HG03342 (cell line): ENCODE data around the gene MDM1.

ENCODE experiments used
- ATAC-seq: cut with Tn5 transposase; IDR thresholded peaks from one replicate; pipeline ENCODE4 v1.9.1; 2021; ENCODE audit warnings: mild to moderate bottlenecking, moderate library complexity; ENCODE audit not compliant: unreplicated experiment

Gene MDM1

GRCh38 chr12:68356986-68357385 lies 24.8 kb upstream of the MDM1 start:
- ATAC-seq = no peak

DNA sequence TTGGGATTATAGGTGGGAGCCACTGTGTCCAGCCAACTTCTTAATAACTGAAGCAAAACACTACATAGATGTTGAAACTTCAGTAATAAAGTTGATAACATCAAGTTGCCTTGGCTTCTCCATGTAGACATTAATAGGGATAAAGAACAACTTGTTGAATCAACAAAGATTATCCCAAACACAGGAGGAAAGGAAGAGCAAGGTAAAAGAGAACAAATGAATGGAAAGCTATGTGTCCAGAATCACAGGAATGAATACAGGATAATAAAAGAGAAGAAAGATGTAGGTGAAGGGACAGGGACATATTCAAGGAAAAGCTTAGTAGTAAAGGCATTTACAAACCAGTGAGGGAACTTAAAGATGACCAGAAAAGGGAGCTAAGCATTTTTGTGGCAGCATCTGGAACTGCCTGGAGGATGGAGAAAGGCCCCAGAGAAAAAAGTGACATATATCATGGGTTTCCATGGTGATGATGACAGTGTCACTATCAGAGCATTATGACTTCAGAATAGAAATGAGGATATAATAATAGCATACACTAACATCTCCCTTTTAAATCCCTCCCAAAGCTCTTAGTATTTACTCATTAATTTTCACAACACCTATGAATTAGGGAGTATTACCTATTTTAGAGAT lies 24.0 kb upstream of the MDM1 start:
- ATAC-seq = no peak

DNA sequence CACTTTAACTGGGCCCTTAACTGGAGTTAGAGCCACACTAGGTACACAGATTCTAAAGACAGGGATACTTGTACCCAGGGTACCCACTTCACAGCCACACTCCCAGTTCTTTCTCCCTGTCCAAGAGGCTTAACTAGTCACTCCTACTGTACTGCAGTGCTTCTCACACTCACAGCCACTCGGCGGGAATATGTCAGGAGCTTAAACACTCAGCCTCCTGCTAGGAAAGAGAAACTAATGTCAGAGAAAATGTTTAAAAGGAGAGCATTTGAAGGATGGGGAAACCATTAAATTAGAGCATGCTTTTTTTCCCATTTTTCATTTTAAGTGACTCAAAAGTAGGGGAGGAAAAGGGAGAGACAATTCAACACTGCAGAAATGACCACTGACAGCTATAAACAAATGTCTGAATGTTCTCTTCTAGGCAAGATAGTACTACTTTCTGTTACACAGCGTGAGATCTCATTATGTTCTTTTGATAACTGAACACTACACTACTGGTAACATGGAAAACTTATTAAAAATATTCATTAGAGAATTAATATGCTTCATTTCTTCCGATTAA lies 22.9 kb upstream of the MDM1 start:
- ATAC-seq = no peak

DNA sequence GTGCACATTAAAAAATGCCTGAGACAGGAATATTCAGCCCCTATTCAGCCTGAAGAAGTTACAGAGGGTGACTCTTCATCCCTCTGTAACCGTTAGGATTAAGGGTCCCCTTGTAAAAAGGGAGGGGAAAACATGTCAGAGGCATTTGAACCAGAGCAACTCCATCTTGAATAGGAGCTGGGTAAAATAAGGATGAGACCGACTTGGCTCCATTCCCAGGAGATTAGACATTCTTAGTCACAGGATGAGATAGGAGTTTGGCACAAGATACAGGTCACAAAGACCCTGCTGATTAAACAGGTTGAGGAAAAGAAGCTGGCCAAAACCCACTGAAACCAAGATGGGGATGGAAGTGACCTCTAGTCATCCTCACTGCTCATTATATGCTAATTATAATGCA lies 19.9 kb upstream of the MDM1 start:
- no peak for ATAC-seq

DNA sequence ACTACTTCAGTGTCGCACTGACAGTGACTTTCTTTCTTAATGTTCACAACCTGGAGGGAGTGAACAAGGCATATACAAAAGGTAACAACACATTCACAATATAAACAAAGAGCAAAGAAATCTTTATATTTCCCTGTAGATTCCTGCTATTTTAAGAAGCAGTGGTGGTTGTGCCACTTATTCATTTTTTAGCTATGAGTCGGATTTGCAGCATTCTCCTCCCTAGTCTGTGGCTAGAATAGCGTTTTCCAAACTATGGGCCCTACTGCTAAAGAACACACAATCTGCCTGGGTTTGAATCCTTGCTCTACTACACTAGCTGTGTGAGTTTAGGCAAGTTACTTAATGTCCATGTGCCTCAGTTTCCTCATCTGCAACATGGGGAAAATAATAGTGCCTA lies 18.6 kb upstream of the MDM1 start:
- ATAC-seq = no peak

GRCh38 chr12:68349921-68350606 lies 17.9 kb upstream of the MDM1 start:
- no peak for ATAC-seq

GRCh38 chr12:68349220-68349621 lies 17.1 kb upstream of the MDM1 start:
- no peak for ATAC-seq

- no peak for ATAC-seq
Observed at GRCh38 chr12:68348419-68348818, 16.3 kb upstream of the MDM1 start.

GRCh38 chr12:68345763-68346162 lies 13.6 kb upstream of the MDM1 start:
- no peak for ATAC-seq

DNA sequence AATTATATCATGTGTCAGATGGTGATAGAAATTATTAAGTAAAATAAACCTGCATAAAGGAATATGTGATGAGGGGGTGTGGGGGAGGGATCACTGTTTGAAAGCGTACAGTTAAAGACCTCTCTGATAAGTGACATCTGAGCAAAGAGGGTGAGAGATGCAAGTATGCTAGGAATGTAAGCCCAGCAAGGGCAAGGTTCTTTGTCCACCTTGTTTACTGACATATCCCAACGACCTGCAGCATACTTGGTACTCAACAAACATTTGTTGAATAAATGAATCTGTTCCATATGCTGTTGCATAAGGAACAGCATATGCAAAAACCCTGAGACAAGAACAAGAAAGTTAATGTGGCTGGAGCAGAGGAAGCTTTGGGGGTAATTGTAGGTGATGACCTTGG lies 12.0 kb upstream of the MDM1 start:
- ATAC-seq = no peak

GRCh38 chr12:68342966-68343365 lies 10.8 kb upstream of the MDM1 start:
- ATAC-seq = no peak

- ATAC-seq = no peak
Observed at GRCh38 chr12:68341822-68342221, 9.7 kb upstream of the MDM1 start.

DNA sequence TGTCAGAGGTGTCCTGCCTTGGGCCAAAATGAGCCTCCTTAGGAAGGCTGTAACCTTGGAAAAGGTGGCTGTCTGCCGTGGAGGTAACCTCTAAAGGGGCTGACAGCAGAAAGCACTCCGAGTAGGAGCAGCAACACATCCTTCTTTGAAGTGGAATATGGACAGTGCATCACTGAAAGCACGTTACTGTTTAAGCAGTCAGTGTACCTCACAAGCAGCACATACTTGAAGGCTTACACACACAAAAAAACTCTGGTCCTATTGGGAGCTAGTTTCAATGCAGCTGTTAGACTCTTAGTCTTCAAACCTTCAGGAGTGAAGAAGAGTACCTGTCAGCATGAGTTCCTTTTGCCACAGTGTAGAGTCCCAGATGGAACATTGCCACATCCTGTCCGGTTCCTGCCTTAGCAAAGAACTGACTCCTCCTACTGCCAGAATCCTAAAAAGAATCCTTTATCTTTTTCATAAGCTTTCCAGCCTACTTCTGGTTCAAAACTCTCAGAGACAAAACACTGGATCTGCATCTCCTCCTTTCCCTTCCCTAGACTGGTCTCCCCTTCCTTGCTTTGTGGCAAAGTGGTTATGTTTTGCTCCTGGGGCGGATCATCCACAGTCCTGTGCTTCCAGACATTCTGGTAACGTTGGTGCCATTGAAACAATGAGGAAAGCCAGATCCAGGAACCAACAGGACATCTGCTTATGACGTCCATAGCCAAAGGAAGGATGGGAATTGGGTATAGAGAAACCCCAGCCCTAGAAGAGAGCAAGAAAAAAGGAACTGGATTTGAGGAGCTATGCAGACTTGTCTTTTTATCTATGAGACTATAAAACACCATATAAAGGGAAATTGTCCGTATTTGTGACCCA lies 8.5 kb upstream of the MDM1 start:
- ATAC-seq = no peak

DNA sequence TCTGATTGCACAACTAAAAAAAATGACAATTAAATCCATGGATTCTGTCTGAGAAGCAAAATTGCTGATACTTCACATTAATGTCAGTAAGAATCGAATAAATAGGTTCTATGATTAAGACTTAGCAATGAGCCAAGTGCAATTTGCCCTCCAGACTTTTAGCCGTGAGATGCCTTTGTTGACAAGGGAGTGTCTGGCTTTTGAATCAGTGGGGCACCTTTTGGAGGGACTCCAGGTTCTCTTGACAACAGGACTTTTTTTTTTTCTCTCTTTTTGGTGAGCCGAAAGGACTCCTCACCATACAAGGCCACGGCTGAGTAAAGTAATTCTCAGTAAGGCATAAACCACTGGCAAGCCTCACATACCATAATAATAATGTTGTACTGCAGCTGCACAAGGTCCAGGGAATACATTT lies 4.7 kb upstream of the MDM1 start:
- ATAC-seq = no peak

DNA sequence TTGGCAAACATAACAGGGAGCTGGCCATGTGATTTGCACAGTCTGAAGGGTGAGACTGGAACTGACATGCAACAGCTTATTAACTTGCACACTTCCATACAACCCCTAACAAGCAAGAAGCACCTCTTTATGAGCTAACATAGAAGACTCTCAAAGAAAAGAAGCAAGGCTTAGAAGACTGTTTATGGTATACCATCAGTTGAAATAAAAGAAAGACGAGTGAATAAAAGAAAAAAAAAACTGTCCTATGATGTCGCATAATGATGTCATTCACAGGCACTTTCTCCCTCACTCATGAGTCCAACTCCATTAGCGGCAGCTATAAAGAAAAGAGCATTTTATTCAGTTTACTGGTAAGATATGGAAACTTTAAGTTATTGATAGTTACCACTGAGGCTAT lies 3.3 kb upstream of the MDM1 start:
- no peak for ATAC-seq

DNA sequence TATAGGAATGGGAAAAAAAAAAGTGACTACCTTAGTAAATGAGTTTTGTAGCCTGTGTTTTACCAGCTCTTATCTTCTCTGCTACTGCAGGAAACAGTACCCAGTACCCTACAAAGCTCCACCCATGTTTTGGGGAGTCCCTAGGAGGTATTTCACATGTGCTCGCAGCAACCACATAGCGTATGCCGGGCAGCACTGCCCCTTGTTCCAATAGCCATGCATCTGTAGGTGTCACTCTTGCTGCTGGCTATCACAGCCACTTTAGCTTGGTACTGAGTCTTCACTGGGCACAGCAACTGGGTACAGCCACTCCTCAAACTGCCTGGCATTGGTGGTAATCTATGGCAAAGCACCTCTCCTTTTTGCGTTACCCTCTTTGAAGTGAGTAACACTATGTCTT lies 2.0 kb upstream of the MDM1 start:
- no peak for ATAC-seq

- no peak for ATAC-seq
Observed at GRCh38 chr12:68332728-68333630, 817 bp upstream of the MDM1 start.

DNA sequence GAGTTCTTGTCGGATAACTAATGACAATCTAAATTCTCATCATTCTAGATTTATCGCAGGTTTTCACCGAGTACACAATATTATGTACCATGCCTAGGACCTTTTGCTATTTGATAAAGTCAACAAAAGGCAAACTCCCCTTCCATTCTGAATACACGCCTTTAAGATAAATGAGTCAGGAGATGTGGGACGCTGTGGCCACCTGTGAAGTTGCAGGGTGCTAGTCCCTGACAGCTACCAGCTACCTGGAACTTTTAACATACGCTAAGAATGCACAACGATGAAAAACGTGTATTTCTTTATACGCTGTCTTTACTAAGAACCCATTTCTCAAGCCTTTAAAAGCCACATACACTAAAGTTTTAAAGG lies 678 bp downstream of the MDM1 start:
- no peak for ATAC-seq

- no peak for ATAC-seq
Observed at GRCh38 chr12:68327896-68328295, 4.3 kb downstream of the MDM1 start.

GRCh38 chr12:68326716-68327115 lies 5.4 kb downstream of the MDM1 start:
- no peak for ATAC-seq

- no peak for ATAC-seq
Observed at GRCh38 chr12:68325966-68326365, 6.2 kb downstream of the MDM1 start.
